HK-2 (cell line): ENCODE data around the gene USP13.
A peak's percentile ranks its signal among the peaks of the same experiment; 100 is the strongest.
"Not testable (repeated sequence)": the region's sequence is repeated elsewhere in the genome, so short reads cannot be mapped to it uniquely, and the experiment has no call there.

Experiments
- DNase-seq: peaks from one replicate; pipeline ENCODE4 v3.0.0-alpha.2; 2018; ENCODE audit not compliant: unreplicated experiment

The USP13 gene

DNA sequence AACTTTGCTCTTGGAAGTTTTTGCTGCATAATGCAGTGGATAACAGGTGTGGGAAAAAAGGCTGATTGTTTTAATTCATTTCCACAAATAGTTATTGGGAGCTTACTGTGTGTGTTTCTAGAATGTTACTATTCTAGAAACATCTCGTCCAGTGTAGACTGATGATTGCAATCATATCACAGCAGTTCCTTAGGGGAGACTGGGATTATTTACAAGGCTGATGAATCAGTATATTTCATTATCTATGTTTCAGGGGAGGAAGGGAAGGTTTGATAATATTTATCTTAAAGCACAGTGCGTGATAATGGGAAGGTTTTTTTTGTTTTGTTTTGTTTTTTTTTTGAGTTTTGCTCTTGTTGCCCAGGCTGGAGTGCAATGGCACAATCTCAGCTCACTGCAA, 2.4 kb downstream of the USP13 start:
- no peak for DNase-seq

DNA sequence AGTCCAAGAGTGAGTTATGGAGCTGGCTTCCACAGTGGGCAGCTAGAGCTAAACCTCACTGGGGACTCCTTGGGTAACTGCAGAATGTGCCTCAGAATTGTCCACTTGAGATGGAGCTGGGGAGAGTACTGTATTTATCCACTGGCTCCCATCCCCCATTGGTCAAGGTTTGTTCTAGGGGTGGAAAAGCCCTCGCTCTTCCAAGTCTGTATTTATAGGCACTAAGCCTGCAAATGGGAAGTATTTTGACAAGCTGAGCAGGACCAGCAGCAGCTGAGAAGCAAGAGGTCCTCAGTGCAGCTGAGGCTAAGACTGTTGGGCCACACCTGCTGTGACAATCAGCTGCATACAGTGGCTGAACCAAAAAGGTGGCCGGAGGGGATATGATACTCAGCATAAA, 5.8 kb downstream of the USP13 start:
- DNase-seq, result no peak

DNA sequence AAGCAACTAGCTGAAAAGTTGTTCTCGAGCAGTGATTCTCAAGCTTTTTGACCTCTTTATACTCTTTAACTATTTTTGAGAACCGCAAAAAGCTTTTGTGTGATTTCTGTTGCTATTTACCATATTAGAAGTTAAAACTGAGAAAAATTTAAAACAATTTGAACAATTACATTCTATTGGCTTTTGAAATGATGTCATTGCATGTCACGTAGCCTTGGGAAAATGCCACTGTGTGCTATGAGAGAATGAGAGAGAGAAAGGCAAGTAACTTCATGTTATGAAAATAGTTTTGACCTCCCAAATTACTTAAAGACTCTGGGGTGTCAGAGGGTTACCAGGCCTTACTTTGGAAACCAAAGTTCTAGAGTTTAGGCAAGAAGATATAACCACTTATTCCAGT, 8.0 kb downstream of the USP13 start:
- no peak for DNase-seq

DNA sequence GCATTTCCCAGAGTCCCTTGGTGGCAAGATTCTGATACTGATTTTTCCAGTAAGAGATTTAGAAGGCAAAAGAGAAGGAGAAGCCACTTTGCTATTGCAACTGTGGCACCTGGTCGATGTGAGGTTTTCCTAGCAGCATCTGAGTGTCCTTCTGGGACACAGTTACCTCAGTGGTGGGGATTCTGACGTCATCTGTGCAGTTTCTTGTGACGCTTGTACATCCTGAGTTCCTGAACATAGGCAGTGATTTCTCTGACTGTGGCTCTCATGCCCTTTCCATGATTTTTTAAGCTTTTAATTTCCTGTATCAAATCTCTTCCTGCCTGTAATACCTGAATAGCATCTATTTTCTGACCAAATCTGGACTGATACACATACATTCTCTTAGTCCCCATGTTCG, 8.9 kb downstream of the USP13 start:
- DNase-seq, result no peak

DNA sequence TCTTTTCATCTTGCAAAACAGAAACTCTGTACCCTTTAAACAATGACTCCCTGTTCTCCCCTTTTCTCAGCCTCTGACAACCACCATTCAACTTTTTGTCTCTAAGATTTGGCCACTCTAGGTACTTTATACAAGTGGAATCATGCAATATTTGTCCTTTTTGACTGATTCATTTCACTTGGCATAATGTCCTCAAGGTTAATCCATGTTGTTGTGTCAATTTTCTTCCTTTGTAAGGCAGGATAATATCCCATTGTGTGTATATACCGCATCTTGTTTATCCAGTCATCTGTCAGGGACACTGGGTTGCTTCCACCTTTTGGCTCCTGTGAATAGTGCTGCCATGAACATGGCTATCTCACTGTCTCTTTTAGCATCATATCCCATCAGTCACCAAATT, 10.3 kb downstream of the USP13 start:
- no peak for DNase-seq

DNA sequence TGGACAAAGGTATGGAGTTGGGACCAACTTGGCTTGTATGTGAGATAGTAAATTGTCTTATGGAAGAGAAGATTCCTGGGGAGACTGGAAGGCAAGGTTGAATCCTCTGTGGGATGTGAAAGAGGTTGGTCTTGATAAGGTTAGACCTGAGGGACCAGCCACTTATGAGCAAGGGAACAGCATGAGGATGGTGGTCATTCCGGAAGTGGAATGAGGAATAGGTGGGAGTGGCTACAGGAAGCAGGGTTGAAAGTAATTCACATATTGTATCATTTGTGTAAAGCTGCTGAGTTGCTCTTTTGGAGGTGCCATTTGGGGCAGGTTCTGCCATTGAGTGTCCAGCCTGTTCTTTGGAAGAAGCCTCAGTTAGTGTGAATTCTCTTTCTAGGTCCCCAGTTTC, 13.2 kb downstream of the USP13 start:
- no peak for DNase-seq

DNA sequence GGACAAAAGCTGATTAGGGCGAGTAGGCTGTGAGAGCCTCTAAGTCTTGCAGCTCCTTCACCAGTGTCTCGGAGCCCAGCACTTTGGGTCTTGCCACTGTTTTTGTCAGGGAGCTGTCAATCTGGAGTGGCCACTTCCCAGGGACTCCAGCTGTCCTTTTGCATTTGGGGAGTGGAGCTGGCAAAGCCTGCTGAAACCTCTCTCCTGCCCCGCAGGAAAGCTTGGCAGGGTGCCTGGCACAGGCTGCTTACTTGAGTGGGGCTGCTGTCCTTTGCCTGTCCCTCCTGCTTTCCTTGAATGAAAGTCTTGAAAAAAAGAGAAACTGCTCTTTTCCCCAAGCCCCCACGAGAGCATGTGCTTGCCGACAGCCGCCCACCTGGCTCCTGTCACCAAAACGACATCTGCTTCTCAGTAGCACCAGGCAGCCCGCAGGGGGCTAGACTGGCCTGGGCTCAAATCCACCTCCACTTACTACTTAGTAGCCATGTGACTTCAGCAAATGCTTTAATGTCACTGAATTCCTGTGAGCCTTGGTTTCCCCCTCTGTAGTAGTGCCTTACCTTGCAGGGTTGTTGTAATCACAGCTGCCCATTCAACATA, 13.7 kb downstream of the USP13 start:
- DNase-seq, result no peak

DNA sequence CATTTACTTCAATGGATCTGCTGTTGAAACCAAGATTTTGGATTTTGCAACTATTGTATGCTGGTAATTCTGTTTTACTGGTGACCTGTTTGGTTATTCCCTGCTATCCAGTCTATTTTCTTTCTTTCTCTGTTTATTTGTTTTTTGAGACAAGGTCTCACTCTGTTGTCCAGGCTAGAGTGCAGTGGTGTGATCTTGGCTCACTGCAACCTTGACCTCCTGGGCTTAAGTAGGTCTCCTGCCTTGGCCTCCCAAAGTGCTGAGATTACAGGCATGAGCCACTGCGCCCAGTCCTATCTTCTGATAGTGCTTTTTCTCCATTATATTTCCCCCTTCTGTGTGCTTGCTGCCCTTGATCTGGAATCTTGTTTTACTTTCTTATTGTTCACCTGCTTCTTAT, 15.6 kb downstream of the USP13 start:
- DNase-seq, result no peak

DNA sequence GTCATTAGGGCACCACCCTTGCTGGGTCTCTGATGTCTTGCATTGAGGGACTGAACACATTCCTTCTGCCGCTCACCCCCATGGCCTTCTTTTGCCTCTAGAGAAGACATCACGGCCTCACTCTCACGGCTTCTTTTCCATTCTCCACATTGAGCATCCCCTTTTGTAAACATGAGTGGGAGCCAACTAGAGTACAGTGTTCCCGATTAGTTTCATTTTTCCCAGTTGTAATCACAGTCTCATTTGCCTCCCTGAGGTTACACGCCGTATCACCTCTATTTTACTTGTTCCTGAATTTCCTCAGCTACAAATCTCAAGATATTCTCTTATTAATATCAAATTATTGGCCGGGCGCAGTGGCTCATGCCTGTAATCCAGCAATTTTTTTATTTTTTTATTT, 17.5 kb downstream of the USP13 start:
- DNase-seq, result no peak

DNA sequence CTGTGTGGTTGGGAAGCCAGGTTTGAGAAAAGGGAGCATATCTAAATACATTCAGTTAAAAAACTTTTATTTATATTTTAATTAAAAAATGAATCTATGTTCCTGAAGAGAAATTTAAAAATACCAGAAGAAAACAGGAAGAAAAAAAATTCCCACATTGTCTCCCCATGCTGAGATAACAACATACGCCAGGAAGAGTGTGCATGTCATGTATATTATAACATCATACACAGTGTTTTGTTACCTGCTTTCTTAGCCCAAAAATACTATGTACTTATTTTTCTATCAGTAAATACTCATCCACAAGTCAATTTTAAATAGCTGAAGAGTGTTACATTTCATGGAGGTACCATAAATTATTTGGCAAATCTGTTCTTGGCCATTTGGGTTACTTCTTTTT, 18.5 kb downstream of the USP13 start:
- DNase-seq, result no peak

DNA sequence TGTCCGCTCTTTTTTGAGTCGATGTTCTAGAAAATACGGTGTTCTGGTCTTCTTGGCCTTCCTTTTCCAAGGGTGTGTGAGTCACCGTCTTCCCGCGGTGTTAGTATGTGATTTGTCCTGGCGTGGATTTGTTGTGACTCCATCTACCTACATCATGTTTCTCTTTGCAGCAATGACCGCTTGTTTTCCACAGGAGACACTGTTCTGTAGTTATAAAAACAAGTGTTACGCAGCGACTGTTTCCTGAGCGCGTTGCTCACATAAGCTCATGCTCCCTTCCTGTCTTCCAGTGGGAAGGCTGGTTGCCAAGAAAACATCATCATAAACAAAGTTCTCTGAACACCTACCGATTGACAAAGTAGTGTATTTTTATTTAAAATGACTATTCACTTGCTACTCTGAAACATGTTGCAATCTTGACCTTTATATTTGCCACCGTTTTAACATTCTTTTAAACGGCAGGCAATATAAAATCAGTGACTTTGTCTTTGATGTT, 19.0 kb downstream of the USP13 start:
- DNase-seq, result no peak

DNA sequence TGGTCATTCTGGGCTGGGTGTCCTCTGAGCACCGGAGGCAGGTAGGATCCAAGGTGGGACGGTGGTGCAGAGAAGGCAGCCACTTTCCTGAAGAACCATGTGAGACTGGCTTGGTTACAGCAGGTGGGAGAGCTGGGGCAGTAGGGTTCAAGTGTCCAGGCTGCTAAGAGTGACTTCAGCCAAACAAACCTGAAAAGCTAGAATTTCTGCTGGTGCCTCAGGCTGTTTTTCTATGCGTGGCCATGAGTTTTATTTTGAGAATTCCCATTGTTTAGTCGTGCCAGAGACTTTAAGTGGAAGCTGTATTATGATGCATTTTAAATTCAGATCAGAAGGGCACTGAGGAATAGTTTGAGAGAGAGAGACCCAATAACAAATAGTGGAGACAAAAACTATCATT, 20.1 kb downstream of the USP13 start:
- DNase-seq, result no peak

DNA sequence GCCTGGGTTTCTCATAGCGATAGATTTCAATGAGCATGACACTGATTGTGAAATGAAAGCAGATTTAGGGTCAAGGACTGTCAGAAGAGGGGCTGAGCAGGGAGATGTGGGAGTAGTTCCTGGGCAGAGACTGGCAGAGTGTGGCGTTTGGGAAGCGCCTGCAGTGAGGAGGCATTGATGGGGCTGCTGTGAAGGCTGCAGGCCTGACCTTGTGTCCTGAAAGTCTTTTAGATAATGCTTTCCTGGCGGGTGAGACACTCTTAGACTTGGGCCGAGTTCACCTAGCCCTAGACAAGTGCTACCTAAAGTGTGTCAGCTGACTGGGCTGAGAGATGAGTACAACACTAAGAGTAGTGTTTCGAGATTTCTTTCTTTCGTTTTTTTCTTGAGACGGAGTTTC, 20.7 kb downstream of the USP13 start:
- DNase-seq, result no peak

DNA sequence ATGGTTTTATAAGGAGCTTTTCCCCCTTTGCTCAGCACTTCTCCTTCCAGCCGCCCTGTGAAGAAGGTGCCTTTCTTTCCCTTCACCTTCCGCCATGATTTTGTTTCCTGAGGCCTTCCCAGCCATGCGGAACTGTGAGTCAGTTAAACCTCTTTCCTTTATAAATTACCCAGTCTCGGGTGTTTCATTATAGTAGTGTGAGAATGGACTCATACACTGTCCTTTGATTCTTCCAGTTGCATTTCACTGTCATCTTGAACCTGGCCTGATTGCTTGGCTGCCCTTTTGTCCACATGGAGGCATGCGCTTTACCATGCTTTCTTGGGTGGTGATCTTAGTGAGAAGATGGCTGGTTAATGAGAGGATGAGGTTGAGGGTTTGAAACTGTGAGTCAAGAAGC, 23.2 kb downstream of the USP13 start:
- DNase-seq, result peak; percentile 37

DNA sequence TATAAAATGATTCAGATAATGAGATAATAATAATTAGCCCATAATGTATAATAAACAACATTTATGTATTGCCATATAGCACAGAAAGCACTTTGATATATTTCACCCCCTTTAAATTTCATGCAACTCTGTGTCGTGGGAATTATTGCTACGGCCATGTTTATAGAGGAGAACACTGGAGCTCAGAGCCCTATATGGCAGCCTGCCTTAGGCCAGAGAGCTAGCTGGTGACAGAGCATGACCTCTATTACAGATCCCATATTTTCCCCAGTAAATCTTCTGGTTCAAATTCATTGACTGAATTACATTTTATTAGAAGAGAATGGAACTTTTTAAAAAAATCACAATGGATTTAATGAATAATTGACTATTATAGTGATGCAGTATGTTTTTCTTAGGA, 25.0 kb downstream of the USP13 start:
- DNase-seq, result no peak

DNA sequence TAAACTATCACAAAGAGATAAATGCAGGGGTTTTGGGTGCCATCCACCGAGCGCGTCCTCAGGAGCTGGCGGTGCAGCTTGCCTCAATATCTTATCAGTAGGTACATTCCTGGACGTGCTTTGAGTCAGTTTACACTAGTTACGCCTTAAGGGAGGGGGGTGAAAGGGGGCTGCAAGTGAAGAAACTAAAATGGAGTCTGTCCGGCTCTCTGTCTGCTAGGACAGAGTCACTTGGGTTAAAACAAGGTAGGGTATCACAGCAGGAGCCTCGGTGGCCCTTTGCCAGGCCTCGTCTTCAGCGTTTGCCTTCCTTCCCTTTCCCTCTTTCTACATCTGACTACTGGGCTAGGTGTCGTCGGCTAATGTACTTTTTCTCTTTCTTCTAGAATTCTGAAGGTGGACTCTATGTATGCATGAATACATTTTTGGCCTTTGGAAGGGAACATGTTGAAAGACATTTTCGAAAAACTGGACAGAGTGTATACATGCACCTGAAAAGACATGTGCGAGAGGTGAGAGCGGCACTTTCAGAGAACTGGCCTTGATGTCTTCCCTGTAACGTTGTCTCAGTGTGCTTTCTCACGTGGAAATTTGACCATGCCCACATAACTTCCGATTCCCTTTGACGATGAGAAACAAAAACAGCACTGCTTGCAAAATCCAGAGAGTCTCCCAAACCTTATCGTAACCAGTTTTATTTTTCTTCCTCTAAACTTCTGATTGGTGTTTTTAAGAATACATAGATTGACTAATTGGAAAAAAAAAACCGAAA, 28.8 kb downstream of the USP13 start:
- DNase-seq, result no peak

DNA sequence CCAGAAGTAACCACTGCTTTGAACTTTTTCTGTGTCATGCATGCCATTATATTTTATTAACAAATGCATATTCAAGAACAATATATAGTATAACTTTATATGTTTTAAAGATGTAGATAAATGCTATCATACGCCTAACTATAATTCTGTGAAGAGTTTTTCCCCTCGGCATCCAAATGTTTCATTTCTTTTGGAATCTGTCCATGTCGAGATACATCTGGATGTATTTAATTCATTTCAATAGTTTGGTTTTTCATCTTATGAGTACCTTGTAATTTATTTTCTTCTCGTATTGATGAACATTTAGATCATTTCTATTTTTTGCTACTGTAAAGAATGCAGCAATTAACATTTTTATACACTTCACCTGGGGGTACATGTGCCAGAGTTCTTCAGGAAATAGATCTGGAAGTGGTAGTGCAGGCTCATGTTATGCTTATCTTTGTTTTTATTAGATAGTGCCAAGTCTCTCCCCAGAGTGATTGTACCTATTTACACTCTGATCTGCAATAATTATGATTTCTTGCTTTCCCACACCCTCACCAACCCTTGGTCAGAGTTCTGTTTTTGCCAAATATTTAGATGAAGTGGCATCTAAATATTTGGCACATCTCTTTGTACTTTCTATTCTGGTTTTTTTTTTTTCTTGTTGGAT, 29.7 kb downstream of the USP13 start:
- no peak for DNase-seq

DNA sequence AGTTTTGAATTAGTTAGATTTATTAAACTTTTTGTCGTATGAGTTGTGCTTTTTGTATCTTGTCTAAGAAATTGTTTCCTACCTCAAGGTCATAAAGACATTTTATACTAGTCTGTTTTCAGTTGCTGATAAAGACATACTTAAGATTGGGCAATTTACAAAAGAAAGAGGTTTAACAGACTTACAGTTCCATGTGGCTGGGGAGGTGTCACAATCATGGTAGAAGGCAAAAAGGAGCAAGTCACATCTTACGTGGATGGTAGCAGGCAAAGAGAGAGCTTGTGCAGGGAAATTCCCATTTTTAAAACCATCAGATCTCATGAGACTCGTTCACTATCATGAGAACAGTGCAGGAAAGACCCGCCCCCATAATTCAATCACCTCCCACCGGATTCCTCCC, 30.4 kb downstream of the USP13 start:
- DNase-seq, result not testable (repeated sequence)

DNA sequence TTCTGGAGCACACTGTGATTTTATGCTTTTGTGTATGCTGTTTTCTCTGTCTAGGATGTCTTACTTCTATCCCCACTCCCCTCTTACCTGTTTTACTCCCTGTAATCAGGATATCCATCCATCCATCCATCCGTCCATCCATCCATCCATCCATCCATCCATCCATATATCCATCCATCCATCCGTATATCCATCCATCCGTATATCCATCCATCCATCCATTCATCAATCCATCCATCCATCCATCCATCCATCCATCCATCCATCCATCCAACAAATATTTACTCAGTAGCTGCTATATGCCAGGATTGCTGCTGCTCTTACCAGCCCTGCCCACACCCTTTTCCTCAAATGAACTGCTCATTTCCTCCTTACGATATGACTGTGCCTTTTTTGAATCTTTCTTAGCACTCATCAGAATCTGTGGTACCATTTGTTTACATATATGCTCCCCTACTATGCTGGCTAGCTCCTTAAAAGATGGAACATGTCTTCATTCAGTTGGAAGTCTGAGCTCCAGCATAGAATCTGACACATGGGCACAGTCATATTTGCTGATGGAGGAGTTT, 35.2 kb downstream of the USP13 start:
- DNase-seq, result no peak

DNA sequence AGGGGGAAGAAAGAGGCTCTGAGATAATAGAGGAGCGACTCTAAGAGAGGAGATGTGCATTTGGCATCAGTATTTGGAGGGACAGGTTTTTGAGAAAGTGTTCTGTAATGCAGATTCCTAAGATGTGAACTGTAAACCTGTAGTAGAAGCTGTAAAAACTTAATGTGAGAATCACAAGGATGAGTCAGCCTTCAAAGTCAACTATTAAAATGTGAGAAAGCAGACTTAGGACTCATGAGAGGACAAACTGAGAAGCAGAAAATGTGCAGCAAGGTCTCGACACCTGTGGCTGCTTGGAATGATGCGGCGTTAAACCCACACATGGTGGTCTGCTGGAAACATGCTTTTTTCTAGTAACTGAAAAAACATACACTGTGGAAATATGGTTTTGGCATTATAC, 36.0 kb downstream of the USP13 start:
- DNase-seq, result no peak

DNA sequence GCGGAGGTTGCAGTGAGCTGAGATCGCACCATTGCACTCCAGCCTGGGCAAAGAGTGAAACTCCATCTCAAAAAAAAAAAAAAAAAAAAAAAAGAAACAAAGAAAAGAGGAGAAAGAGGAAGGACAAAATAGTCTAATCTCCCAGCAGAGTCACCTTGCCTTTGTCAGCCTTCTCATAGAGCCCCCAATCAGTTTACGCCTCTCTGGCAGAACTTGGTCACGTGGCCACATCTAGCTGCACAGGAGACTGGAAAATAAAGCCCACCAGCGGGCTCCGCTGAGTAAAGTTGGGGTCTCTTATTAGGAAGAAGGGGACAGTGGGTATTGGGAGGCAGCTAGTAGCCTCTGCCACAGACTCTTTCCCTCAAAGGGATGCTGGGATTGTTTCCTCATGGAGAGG, 41.9 kb downstream of the USP13 start:
- no peak for DNase-seq

DNA sequence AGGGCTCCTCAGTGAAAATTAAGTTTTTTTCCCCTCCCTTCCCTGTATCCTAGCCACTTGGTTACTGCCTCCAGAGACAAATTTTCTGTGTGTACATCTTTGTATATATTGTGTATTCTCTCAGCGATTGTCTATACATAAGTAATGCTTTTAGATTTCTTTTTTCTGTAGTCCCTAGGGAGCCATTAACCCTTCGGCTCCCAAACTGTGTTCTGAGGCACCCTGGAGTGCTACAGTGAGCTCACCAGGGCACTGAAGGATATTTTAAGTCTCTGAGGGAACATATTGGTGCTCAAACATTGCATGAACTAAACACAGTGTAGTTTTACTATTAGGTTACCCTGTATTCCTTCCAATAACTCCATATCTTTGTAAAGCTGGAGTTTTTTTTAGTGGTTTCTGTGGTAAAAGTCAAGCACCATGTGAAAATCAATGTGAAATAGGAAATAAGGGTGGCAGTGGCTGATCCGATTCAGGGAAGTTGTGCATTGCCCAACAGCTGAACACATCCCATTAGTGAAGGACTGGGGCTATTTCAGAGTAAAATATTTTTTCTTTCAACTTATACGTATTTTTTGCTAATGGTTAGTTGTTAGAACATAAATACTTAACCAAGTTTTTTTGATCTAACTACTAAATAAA, 43.0 kb downstream of the USP13 start:
- DNase-seq, result no peak
